Measurements from ENCODE around the gene PLCB1.

GRCh38 chr20:8413691-8414090, 281.6 kb downstream of the PLCB1 start:
- no peak for TF ChIP-seq EZH2 (IDR thresholded peaks at IDR 0.05; ENCODE audit: borderline replicate concordance, low read depth, low read length, severe bottlenecking)
- TF ChIP-seq CTCF (IDR thresholded peaks at IDR 0.05; ENCODE audit: borderline replicate concordance, extremely low read depth, low read length, poor library complexity, severe bottlenecking): no peak
